ENCODE measurements around the gene BMP8A.
"Not testable (repeated sequence)": the region's sequence is repeated elsewhere in the genome, so short reads cannot be mapped to it uniquely, and the experiment has no call there.

Gene BMP8A

GRCh38 chr1:39491146-39491921 is at the start of gene BMP8A:
Gene BMP8A, plus strand, starts transcription at chr1:39491636. Its CDS starts 356 bp downstream, at chr1:39491992.
- peak; percentile 42 for DNase-seq (ENCODE audit: low spot score)

DNA sequence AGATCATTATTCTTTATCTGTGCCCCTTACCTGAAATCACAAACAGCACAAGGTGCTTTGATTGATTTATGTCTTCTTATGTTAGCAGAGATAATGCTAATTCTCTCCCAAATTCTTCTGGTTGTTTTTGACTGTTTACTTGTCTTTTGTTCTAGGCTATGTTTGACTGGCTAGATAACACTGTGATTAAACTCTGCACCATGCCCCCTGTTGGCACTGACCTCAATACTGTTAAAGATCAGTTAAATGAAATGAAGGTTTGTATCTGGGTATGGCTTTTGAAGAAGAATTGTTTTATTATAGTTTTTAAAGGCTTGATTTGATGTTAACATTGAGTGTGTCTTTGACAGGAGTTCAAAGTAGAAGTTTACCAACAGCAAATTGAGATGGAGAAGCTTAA is 49.6 kb upstream of the BMP8A start:
- no peak for DNase-seq (ENCODE audit: low spot score)

DNA sequence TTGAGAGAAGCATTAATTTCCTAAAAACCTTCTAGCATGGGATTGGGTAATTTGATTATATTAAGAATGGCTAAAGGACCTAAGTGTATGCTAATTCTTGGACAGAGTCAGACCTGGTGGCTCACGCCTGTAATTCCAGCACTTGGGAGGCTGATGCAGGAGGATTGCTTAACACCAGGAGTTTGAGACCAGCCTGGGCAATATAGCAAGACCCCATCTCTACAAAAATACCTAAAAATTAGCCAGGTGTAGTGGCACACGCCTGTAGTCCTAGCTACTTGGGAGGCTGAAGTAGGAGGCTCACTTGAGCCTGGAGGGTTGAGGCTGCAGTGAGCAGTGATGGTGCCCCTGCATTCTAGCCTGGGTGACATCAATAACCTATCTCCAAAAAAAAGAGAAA is 45.9 kb upstream of the BMP8A start:
- DNase-seq (ENCODE audit: low spot score) = no peak

DNA sequence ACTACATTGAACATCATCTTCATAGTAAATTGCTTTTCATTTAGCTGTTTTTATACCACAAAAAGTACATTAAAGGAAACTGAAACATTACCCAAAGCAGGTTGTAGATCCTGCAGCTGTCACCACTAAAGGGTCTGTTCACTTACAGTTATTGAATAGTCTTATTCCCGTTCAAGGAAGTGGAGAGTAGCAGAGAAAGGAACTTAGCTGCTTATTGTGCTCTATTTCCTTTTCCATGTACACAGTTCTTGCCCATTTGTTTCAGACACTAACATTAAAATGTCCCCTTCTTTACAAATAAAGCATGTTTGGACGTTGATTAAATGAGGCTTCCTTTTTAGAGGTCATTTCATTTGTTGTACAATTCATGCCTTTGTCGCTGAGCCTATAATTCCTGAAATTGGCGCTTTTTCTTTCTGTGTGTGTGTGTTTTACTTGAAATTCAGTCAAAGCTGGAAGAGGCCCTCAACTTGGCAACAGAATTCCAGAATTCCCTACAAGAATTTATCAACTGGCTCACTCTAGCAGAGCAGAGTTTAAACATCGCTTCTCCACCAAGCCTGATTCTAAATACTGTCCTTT is 44.4 kb upstream of the BMP8A start:
- no peak for DNase-seq (ENCODE audit: low spot score)

DNA sequence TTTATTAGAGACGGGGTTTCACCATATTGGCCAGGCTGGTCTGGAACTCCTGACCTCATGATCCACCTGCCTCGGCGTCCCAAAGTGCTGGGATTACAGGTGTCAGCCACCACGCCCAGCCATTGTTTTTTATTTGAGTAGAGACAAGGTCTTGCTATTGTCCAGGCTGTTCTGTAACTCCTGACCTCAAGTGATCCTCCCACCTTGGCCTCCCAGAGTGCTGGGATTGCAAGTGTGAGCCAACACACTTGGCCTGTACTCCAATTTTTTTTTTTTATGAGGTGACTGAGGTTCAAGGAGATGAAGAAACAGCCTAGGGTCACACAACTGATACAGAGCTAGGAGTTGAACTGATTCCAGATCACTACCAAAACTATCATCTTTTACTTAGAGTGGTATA is 41.4 kb upstream of the BMP8A start:
- not testable (repeated sequence) for DNase-seq (ENCODE audit: low spot score)

DNA sequence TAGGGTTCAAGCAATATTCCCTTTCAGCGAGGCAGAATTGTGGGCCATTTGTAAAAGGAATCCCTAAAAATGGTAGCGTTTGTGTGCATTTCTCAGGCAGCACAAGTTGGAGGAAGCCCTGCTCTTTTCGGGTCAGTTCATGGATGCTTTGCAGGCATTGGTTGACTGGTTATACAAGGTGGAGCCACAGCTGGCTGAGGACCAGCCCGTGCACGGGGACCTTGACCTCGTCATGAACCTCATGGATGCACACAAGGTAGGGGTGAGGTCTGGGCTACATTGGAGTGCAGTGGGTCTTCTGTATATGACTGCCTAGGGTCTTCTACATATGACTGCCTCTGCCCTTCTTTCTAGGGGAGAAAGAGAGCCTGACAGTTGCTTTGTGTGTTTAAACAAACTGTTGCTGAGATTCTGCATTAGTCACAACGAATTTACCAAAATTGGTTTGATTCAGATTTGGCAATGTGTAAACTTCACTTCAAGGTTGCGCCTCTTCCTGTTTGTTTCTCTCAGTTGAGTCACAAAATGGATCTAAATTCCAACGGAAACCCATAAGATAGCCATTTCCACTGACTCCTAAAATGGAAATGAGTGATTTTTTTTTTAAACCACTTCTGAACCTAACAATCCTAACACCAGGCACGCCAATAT is 40.4 kb upstream of the BMP8A start:
- DNase-seq (ENCODE audit: low spot score) = no peak

- no peak for DNase-seq (ENCODE audit: low spot score)
Observed at GRCh38 chr1:39452081-39452480, 39.4 kb upstream of the BMP8A start.

- DNase-seq (ENCODE audit: low spot score) = no peak
Observed at GRCh38 chr1:39452540-39452939, 38.9 kb upstream of the BMP8A start.

DNA sequence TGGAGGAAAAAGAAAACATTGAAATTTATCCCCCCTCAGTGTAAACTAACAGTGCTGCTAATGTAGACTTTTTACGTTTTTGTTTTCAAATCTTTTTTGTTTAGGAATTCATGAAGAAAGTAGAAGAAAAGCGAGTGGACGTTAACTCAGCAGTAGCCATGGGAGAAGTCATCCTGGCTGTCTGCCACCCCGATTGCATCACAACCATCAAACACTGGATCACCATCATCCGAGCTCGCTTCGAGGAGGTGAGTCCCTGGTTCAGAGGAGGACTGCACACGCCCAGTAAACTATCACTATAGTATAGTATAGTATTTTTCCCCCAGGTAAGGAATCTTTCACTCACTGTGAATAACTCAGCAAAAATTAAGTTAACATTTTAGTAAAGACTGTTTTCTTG is 37.8 kb upstream of the BMP8A start:
- DNase-seq (ENCODE audit: low spot score) = no peak

DNA sequence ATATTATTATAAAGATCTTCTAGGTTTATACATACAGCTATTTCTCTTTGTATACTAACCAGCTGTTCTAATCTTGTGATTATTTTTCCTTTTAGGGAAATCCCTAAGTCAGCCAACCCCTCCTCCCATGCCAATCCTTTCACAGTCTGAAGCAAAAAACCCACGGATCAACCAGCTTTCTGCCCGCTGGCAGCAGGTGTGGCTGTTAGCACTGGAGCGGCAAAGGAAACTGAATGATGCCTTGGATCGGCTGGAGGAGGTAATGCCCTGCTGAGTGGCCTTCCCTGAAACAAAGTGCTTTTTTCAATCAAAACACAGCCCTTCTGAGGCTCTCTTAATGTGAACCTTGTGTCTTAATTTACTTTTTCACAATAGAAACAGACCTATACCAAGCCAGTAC is 32.4 kb upstream of the BMP8A start:
- no peak for DNase-seq (ENCODE audit: low spot score)

DNA sequence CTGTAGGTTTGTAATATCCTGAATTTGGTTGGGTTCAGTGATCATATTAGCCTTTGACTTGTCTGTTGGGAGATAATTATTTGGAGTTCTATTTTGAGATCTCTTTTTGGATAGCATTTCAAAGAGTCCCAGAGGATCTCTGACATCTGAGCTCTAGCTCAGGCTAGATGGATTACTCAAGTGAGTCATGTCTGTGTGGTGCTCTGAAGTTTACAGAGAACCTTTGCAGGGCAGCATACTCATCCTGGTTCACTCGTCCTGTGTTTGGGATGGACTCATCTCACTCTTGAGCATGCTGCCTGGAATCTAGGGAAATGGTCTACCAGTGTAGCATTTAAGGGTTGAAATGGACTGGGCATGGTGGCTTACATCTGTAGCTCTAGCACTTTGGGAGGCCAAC is 29.4 kb upstream of the BMP8A start:
- DNase-seq (ENCODE audit: low spot score) = no peak

- no peak for DNase-seq (ENCODE audit: low spot score)
Observed at GRCh38 chr1:39466413-39467107, 24.9 kb upstream of the BMP8A start.

DNA sequence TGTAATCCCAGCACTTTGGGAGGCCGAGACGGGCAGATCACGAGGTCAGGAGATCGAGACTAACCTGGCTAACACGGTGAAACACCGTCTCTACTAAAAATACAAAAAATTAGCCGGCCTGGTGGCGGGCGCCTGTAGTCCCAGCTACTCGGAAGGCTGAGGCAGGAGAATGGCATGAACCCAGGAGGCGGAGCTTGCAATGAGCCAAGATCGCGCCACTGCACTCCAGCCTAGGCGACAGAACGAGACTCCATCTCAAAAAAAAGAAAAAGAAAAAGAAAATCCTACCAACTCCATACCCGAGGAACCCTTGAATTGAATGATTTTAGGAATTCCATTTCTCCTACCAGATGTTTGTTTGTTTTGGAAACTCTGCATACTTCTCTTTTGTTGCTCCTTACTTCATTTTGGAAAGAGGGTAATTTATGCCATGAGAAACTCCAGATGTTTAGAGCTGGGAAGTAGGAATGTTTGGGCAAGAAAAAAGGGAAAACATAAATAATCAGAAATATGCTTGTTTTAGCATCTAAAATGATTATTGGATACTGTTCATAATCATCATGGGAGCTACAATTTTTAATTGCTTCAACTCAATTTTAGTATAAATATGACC is 24.2 kb upstream of the BMP8A start:
- not testable (repeated sequence) for DNase-seq (ENCODE audit: low spot score)

DNA sequence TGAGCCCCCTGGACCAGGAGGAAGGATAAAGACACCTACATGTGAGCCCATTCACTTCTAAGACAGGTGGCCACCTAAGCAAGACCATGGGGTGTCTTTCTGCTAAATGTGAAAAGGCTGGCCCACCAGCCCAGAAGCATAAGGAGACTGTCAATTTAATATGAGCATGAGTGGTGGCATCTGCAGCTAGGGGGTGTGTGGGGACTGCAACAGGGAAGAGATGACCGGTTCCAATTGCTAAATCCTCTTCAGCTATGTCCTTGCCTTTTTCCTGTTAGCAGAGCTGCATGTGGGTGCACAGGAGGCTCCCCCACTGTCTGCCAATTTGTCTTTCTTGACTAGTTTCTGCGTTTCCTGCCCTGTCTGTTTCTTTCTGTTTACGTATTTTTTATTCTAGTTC is 22.3 kb upstream of the BMP8A start:
- no peak for DNase-seq (ENCODE audit: low spot score)

- DNase-seq (ENCODE audit: low spot score) = no peak
Observed at GRCh38 chr1:39470040-39470439, 21.4 kb upstream of the BMP8A start.

DNA sequence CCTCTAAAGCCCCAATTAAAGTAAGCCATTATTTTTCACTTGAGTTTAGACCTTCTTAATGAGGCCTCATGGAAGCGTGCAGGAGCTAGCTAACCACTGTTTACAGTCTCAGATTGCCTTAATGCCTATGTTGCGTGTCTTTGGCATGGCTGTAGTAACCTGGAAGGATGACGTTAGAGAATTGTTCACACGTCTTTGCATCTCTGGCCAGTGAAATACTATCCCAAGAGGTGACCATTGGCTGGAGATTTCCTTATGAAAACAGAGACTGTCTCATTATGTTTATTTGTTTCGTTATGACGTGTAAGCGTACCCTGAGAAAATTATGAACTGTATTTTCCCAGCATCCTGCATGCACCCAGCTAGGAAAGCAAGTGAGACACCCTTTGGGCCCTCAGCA is 18.6 kb upstream of the BMP8A start:
- DNase-seq (ENCODE audit: low spot score) = no peak

DNA sequence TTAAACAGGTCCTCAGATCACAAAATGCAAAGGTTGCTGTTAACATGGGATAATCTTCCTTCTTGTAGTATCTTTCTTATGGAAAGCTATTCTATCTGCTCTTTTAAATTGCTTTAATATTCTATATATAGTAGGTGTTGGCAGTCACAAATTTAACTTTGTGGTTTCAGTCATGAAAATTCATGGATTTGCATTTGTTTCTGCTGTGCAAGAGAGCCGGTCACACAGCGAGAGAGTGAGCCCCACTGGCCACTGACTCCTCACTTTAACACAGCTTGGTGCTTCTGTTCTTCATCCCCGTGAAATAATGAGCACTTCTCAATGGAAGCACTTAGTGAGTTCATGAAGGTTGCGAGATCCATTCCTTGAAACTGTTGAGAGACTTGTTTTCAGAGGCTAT is 18.1 kb upstream of the BMP8A start:
- no peak for DNase-seq (ENCODE audit: low spot score)

GRCh38 chr1:39474810-39475209 is 16.6 kb upstream of the BMP8A start:
- DNase-seq (ENCODE audit: low spot score) = no peak

DNA sequence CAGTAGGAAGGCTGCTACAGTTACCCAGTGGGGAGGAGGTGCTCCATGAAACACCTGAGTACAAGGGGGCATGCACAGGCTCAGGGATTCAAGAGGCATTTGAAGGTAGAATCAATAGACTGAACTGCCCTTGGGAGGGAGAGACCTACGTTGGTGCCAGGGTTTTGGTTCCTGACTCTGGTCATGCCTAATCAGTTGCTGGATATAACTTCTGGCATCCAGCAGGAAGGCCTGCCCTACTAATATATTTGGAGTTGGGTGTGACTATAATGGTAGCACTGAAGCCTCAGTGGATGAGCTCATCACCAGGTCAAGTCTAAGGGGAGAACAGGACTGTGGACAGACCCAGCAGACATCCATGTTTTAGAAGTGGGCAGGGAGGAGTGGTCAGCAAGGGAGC is 15.9 kb upstream of the BMP8A start:
- not testable (repeated sequence) for DNase-seq (ENCODE audit: low spot score)

GRCh38 chr1:39478126-39478915 is 13.1 kb upstream of the BMP8A start:
- no peak for DNase-seq (ENCODE audit: low spot score)

- DNase-seq (ENCODE audit: low spot score) = no peak
Observed at GRCh38 chr1:39481289-39481688, 10.1 kb upstream of the BMP8A start.

DNA sequence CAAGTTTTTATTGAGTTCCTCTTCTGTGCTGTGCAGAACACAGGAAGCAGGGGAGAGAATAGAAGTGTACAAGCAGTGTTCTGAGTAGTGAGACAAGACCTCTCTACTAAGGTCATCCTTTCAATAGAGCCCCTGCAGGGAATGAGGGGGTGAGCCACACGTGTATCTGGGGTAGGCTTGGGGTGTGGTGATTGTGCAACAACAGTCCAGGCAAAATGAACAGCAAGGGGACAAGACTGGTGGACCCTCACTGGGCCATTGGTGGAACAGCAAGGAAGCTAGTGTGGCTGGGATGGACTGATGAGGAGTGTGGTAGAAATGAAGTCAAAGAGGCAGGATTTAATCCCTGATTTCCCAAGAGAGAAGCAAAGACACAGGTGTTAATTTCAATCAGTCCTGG is 8.2 kb upstream of the BMP8A start:
- DNase-seq (ENCODE audit: low spot score) = no peak
